ENCODE data around the gene SS18.

Gene SS18

GRCh38 chr18:26051843-26052242 is 38.6 kb downstream of the SS18 start:
- no peak overlapping the region for H3K4me3 ChIP-seq (replicated peaks; ENCODE audit: low read depth, low read length)
- TF ChIP-seq CTCF (IDR thresholded peaks at IDR 0.05; ENCODE audit: low read length, missing control alignments): no peak
- DNase-seq (ENCODE audit: low read depth): no peak

- no peak for DNase-seq (ENCODE audit: low read depth)
- no peak for TF ChIP-seq CTCF (IDR thresholded peaks at IDR 0.05; ENCODE audit: low read length, missing control alignments)
- H3K4me3 ChIP-seq (replicated peaks; ENCODE audit: low read depth, low read length): no peak overlapping the region
Measured at GRCh38 chr18:26046419-26047077, 43.9 kb downstream of the SS18 start.

- no peak overlapping the region for H3K4me3 ChIP-seq (replicated peaks; ENCODE audit: low read depth, low read length)
- TF ChIP-seq CTCF (IDR thresholded peaks at IDR 0.05; ENCODE audit: low read length, missing control alignments): no peak
- no peak for DNase-seq (ENCODE audit: low read depth)
Measured at GRCh38 chr18:26044807-26045206, 45.6 kb downstream of the SS18 start.

- DNase-seq (ENCODE audit: low read depth): peak; percentile 14
- no peak overlapping the region for H3K4me3 ChIP-seq (replicated peaks; ENCODE audit: low read depth, low read length)
- no peak for TF ChIP-seq CTCF (IDR thresholded peaks at IDR 0.05; ENCODE audit: low read length, missing control alignments)
Measured at GRCh38 chr18:26040051-26040656, 50.3 kb downstream of the SS18 start.

GRCh38 chr18:26039203-26039602 is 51.2 kb downstream of the SS18 start:
- DNase-seq (ENCODE audit: low read depth): no peak
- no peak for TF ChIP-seq CTCF (IDR thresholded peaks at IDR 0.05; ENCODE audit: low read length, missing control alignments)
- H3K4me3 ChIP-seq (replicated peaks; ENCODE audit: low read depth, low read length): no peak overlapping the region

GRCh38 chr18:26036635-26037034 is 53.8 kb downstream of the SS18 start:
- DNase-seq (ENCODE audit: low read depth): no peak
- TF ChIP-seq CTCF (IDR thresholded peaks at IDR 0.05; ENCODE audit: low read length, missing control alignments): no peak

More at GRCh38 chr18:26036635-26037034, 53.8 kb downstream of the SS18 start:
- H3K4me3 ChIP-seq (replicated peaks; ENCODE audit: low read depth, low read length): no peak overlapping the region
